G401 (cell line): ENCODE data around the gene PLPPR3. TPM values are rescaled to one million over a fixed set of nuclear protein-coding genes. Genes with fewer than 3 reads are reported as not detected.

Source experiments
- total RNA-seq: library from RNA; depleted of rRNA; stranded (reverse); fragments of >200 nt; shearing (Covaris generic); gene quantifications from 2 replicates; pipeline ENCODE4 v1.2.3, GENCODE V29; 2014; rRNA removed

Gene PLPPR3
- total RNA-seq, 1 experiment from 2014 or later = 47.9 TPM

Other genes starting within 250 kb of the PLPPR3 start
- gene BSG, start 249.4 kb downstream of the PLPPR3 start, total RNA-seq = 618 and 674 TPM in 2 replicates
- 6.0 and 6.7 TPM in 2 replicates for gene HCN2, start 232.1 kb downstream of the PLPPR3 start, total RNA-seq
- 62.0 and 62.8 TPM in 2 replicates for gene POLRMT, start 188.4 kb downstream of the PLPPR3 start, total RNA-seq
- not detected in 2 replicates for gene FGF22, start 182.1 kb downstream of the PLPPR3 start, total RNA-seq
- 44.5 and 48.7 TPM in 2 replicates for gene RNF126, start 158.7 kb downstream of the PLPPR3 start, total RNA-seq
- gene FSTL3, start 145.6 kb downstream of the PLPPR3 start, total RNA-seq = 15.0 and 26.0 TPM in 2 replicates
- not detected in 2 replicates for gene PRSS57, start 126.5 kb downstream of the PLPPR3 start, total RNA-seq
- gene PALM, start 113.0 kb downstream of the PLPPR3 start, total RNA-seq = 30.0 and 49.6 TPM in 2 replicates
- gene MISP, start 70.8 kb downstream of the PLPPR3 start, total RNA-seq = 1.2 and 2.8 TPM in 2 replicates
- 273 and 361 TPM in 2 replicates for gene PTBP1, start 24.5 kb downstream of the PLPPR3 start, total RNA-seq
- 0.25 TPM in 1 of 2 replicates, not detected in the other for gene AZU1, start 5.9 kb upstream of the PLPPR3 start, total RNA-seq
- gene PRTN3, start 19.0 kb upstream of the PLPPR3 start, total RNA-seq = 2.3 TPM in 1 of 2 replicates, not detected in the other
- not detected in 2 replicates for gene ELANE, start 30.3 kb upstream of the PLPPR3 start, total RNA-seq
- 3.6 and 6.1 TPM in 2 replicates for gene CFD, start 37.7 kb upstream of the PLPPR3 start, total RNA-seq
- gene MED16, start 71.2 kb upstream of the PLPPR3 start, total RNA-seq = 51.0 and 58.7 TPM in 2 replicates
- gene RNU6-9, start 71.5 kb upstream of the PLPPR3 start, total RNA-seq = not detected in 2 replicates
- 12.7 and 13.9 TPM in 2 replicates for gene R3HDM4, start 91.3 kb upstream of the PLPPR3 start, total RNA-seq
- 1.8 and 1.9 TPM in 2 replicates for gene KISS1R, start 95.4 kb upstream of the PLPPR3 start, total RNA-seq
- 95.4 and 103 TPM in 2 replicates for gene ARID3A, start 104.1 kb upstream of the PLPPR3 start, total RNA-seq
- 176 and 280 TPM in 2 replicates for gene WDR18, start 162.4 kb upstream of the PLPPR3 start, total RNA-seq
- gene GRIN3B, start 178.5 kb upstream of the PLPPR3 start, total RNA-seq = 0.74 and 3.5 TPM in 2 replicates
- 131 and 142 TPM in 2 replicates for gene TMEM259, start 199.2 kb upstream of the PLPPR3 start, total RNA-seq
- not detected in 2 replicates for gene RNU6-2, start 199.6 kb upstream of the PLPPR3 start, total RNA-seq
- gene CNN2, start 204.7 kb upstream of the PLPPR3 start, total RNA-seq = 245 and 296 TPM in 2 replicates
- gene ABCA7, start 218.2 kb upstream of the PLPPR3 start, total RNA-seq = 6.2 and 13.9 TPM in 2 replicates
- 126 and 134 TPM in 2 replicates for gene ARHGAP45, start 245.2 kb upstream of the PLPPR3 start, total RNA-seq